ENCODE data around the gene TBCCD1. TPM values are rescaled to one million over a fixed set of nuclear protein-coding genes. Genes with fewer than 3 reads are reported as not detected.

The TBCCD1 gene
- total RNA-seq, 1 experiment from 2014 or later = 16.2 TPM

DNA sequence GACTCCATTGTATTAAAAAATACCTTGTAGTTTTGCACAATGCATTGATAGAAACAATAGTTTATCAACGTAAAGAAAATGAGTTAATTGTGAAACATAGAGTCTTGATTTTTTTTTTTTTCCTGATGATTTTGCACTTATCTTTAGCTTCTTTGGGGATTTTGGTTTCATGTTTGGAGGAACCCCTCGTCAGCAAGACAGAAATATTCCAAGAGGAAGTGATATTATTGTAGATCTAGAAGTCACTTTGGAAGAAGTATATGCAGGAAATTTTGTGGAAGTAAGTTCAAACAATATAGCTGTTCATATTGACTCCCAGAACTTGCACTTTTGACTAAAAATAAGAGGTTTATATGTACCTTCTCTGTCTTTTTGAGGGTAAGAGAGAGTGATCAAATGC lies 10.4 kb upstream of the TBCCD1 start:
- Histone ChIP-seq H3K4me1 (replicated peaks; ENCODE audit: insufficient read depth) (no peaks in the 10 kb centered on the region), H3K4me2 (no peak overlapping the region), H3F3A (ENCODE audit: insufficient read depth, low read depth) (peaks cover 7% of the 10 kb centered on the region; the same call in 1 of the 2 replicates), H3K36me3 (ENCODE audit: low read depth) (peaks cover 80% of the 10 kb centered on the region), H3K27me3 (ENCODE audit: insufficient read depth, low read depth) (no peaks in the 10 kb centered on the region), H3K27ac (no peak overlapping the region), H4K20me1 (ENCODE audit: insufficient read depth) (no peaks in the 10 kb centered on the region; the same call in 1 of the 2 replicates), H3K9me3 (ENCODE audit: insufficient read depth, low read depth) (no peaks in the 10 kb centered on the region), H3K4me3 (no peak overlapping the region), H2AFZ (no peak overlapping the region), H3K79me2 (ENCODE audit: low read depth) (peaks cover 8% of the 10 kb centered on the region), H3K9me2 (ENCODE audit: insufficient read depth) (no peaks in the 10 kb centered on the region)
- ChIA-PET CTCF (no interaction called here), POLR2A (ENCODE audit: unreplicated experiment) (interaction anchor here (0.6 kb wide), 1 partner anchor 1374 kb away, joined by 5 read pairs; no protein-coding TSS in a partner anchor)
- BruUV-seq (replicated peaks) = no TSS peak
- intact Hi-C loops (cut with micrococcal nuclease; ENCODE audit: unreplicated experiment) = loop anchor here (10.0 kb wide), 1 partner anchor 473 kb away; the partner anchor contains the start of gene ETV5
- DNase-seq = no peak
- TF ChIP-seq CTCF (conservative IDR thresholded peaks at IDR 0.05) (no peak), EZH2 (IDR thresholded peaks at IDR 0.05; ENCODE audit: low read depth) (no peak)

- BruUV-seq (replicated peaks) = no TSS peak
- no peaks in the 10 kb centered on the region for H3K9me2 ChIP-seq (ENCODE audit: insufficient read depth)
- intact Hi-C loops (cut with micrococcal nuclease; ENCODE audit: unreplicated experiment) = loop anchor here (10.0 kb wide), 1 partner anchor 467 kb away; the partner anchor contains the start of gene ETV5
- H3K36me3 ChIP-seq (ENCODE audit: low read depth) = peaks cover 39% of the 10 kb centered on the region
- CTCF ChIA-PET = interaction anchor here (0.7 kb wide), 1 partner anchor 60 kb away, joined by 4 read pairs; no protein-coding TSS in a partner anchor
- H3K4me1 ChIP-seq (replicated peaks; ENCODE audit: insufficient read depth) = peaks cover 27% of the 10 kb centered on the region; the same call in 1 of the 2 replicates
- peaks cover 47% of the 10 kb centered on the region for H3K79me2 ChIP-seq (ENCODE audit: low read depth)
- TF ChIP-seq EZH2 (IDR thresholded peaks at IDR 0.05; ENCODE audit: low read depth) (no peak), CTCF (conservative IDR thresholded peaks at IDR 0.05) (no peak)
- H3F3A ChIP-seq (ENCODE audit: insufficient read depth, low read depth) = peaks cover 22% of the 10 kb centered on the region
- 0 out of 2 replicates have a peak overlapping the region, but pooled peaks have one; percentile 80 for H3K27ac ChIP-seq
- no peaks in the 10 kb centered on the region; the same call in 1 of the 2 replicates for H4K20me1 ChIP-seq (ENCODE audit: insufficient read depth)
- no peak overlapping the region for H2AFZ ChIP-seq
- DNase-seq = no peak
- no peaks in the 10 kb centered on the region for H3K9me3 ChIP-seq (ENCODE audit: insufficient read depth, low read depth)
- peak overlapping the region; percentile 98 for H3K4me2 ChIP-seq
- POLR2A ChIA-PET (ENCODE audit: unreplicated experiment) = no interaction called here
- H3K27me3 ChIP-seq (ENCODE audit: insufficient read depth, low read depth) = no peaks in the 10 kb centered on the region
- H3K4me3 ChIP-seq = peak overlapping the region; percentile 80
These were observed 4.5 kb upstream of the TBCCD1 start for GRCh38 chr3:186571644-186572013.

GRCh38 chr3:186570941-186571643 lies 4.0 kb upstream of the TBCCD1 start:
- no peaks in the 10 kb centered on the region for H3K9me2 ChIP-seq (ENCODE audit: insufficient read depth)
- peak overlapping the region; percentile 92 for H2AFZ ChIP-seq
- H3K9me3 ChIP-seq (ENCODE audit: insufficient read depth, low read depth) = no peaks in the 10 kb centered on the region
- CTCF ChIA-PET = interaction anchor here (0.7 to 1.1 kb wide), 3 partner anchors 30 to 47 kb away, joined by 3 to 6 read pairs (median 4); no protein-coding TSS in a partner anchor
- H4K20me1 ChIP-seq (ENCODE audit: insufficient read depth) = no peaks in the 10 kb centered on the region
- peaks cover 30% of the 10 kb centered on the region for H3K4me1 ChIP-seq (replicated peaks; ENCODE audit: insufficient read depth)
- H3K4me3 ChIP-seq = peak overlapping the region; percentile 80
- DNase-seq = no peak
- peaks cover 50% of the 10 kb centered on the region for H3K79me2 ChIP-seq (ENCODE audit: low read depth)
- H3K27ac ChIP-seq = peak overlapping the region; percentile 80
- TF ChIP-seq CTCF (conservative IDR thresholded peaks at IDR 0.05) (no peak), EZH2 (IDR thresholded peaks at IDR 0.05; ENCODE audit: low read depth) (no peak)
- BruUV-seq (replicated peaks) = no TSS peak
- peaks cover 39% of the 10 kb centered on the region for H3K36me3 ChIP-seq (ENCODE audit: low read depth)
- H3K27me3 ChIP-seq (ENCODE audit: insufficient read depth, low read depth) = no peaks in the 10 kb centered on the region
- intact Hi-C loops (cut with micrococcal nuclease; ENCODE audit: unreplicated experiment) = loop anchor here (1.0 to 10.0 kb wide), 5 partner anchors 19 to 466 kb away; partner anchors contain the start of genes EIF4A2 and ETV5
- H3K4me2 ChIP-seq = peak overlapping the region; percentile 98
- H3F3A ChIP-seq (ENCODE audit: insufficient read depth, low read depth) = peaks cover 27% of the 10 kb centered on the region
- POLR2A ChIA-PET (ENCODE audit: unreplicated experiment) = interaction anchor here (0.5 to 1.7 kb wide), 6 partner anchors 14 to 552 kb away, joined by 3 to 34 read pairs (median 4); partner anchors contain the start of gene EIF4A2
